OCI-LY1 (cell line): ENCODE measurements around the gene PLAAT2.

Source experiments
- H2AFZ ChIP-seq: fragments of 200-600 bp; sonication (generic), shearing (Covaris generic); 2 replicates; pipeline ENCODE4 v1.6.0; 2014; ENCODE audit warnings: antibody characterized with exemption, mild to moderate bottlenecking, low read length
- H3F3A ChIP-seq: fragments of 200-600 bp; sonication (generic), shearing (Covaris generic); 2 replicates; pipeline ENCODE4 v1.6.0; 2014; ENCODE audit warnings: mild to moderate bottlenecking, antibody characterized with exemption, low read length, moderate library complexity; ENCODE audit not compliant: insufficient read depth
- H3K27ac ChIP-seq: fragments of 200-600 bp; sonication (generic); 2 replicates; pipeline ENCODE4 v1.5.1; 2014; ENCODE audit warnings: low read length, mixed run types, mild to moderate bottlenecking, low read depth; ENCODE audit not compliant: poor library complexity, severe bottlenecking
- H3K27me3 ChIP-seq: fragments of 200-600 bp; sonication (generic); 2 replicates; pipeline ENCODE4 v1.6.0; 2014; ENCODE audit warnings: antibody characterized with exemption, mild to moderate bottlenecking, low read length, moderate library complexity; ENCODE audit not compliant: insufficient read depth
- H3K36me3 ChIP-seq: fragments of 200-600 bp; sonication (generic); 2 replicates; pipeline ENCODE4 v1.6.1; 2014; ENCODE audit warnings: mild to moderate bottlenecking, antibody characterized with exemption, low read length, moderate library complexity, mixed read lengths; ENCODE audit not compliant: insufficient read depth
- H3K4me1 ChIP-seq: fragments of 200-600 bp; sonication (generic); 2 replicates; pipeline ENCODE4 v1.5.1; 2014; ENCODE audit warnings: mild to moderate bottlenecking, low read length, moderate library complexity; ENCODE audit not compliant: insufficient read depth, severe bottlenecking
- H3K4me2 ChIP-seq: fragments of 200-600 bp; sonication (generic), shearing (Covaris generic); 2 replicates; pipeline ENCODE4 v1.6.1; 2014; ENCODE audit warnings: low read length
- H3K4me3 ChIP-seq: fragments of 200-600 bp; sonication (generic); 2 replicates; pipeline ENCODE4 v1.5.1; 2014; ENCODE audit warnings: low read length, low read depth, mild to moderate bottlenecking, mixed read lengths; ENCODE audit not compliant: poor library complexity, severe bottlenecking
- H3K79me2 ChIP-seq: fragments of 200-600 bp; shearing (Covaris generic); 2 replicates; pipeline ENCODE4 v1.6.1; 2016; ENCODE audit warnings: mixed run types, low read length, mixed read lengths; ENCODE audit not compliant: insufficient read depth
- H3K9ac ChIP-seq: fragments of 200-600 bp; sonication (generic), shearing (Covaris generic); 2 replicates; pipeline ENCODE4 v1.6.1; 2014; ENCODE audit warnings: mild to moderate bottlenecking, low read length, mixed read lengths
- H3K9me2 ChIP-seq: fragments of 200-600 bp; sonication (generic), shearing (Covaris generic); 2 replicates; pipeline ENCODE4 v1.6.1; 2014; ENCODE audit warnings: low read depth, mild to moderate bottlenecking, low read length, mixed read lengths
- H3K9me3 ChIP-seq: fragments of 200-600 bp; shearing (Covaris generic); 2 replicates; pipeline ENCODE4 v1.6.1; 2014; ENCODE audit warnings: low read length, mixed read lengths
- H4K20me1 ChIP-seq: fragments of 200-600 bp; sonication (generic), shearing (Covaris generic); 2 replicates; pipeline ENCODE4 v1.6.0; 2016; ENCODE audit warnings: mild to moderate bottlenecking, low read length; ENCODE audit not compliant: insufficient read depth
- EZH2 ChIP-seq: fragments of 200-600 bp; sonication (generic), shearing (Covaris generic); IDR thresholded peaks from 2 replicates; pipeline ENCODE4 v1.8.0; 2017; ENCODE audit warnings: borderline replicate concordance, mixed run types, mild to moderate bottlenecking, antibody characterized with exemption, low read length, moderate library complexity, mixed read lengths
- TF ChIP-seq, protein P1 (sequence below): fragments of 200-600 bp; sonication (generic), shearing (Covaris generic); IDR thresholded peaks from 2 replicates; pipeline ENCODE4 v1.5.1; 2017; ENCODE audit warnings: mild to moderate bottlenecking, antibody characterized with exemption, low read length, moderate library complexity, mixed read lengths

Gene PLAAT2

DNA sequence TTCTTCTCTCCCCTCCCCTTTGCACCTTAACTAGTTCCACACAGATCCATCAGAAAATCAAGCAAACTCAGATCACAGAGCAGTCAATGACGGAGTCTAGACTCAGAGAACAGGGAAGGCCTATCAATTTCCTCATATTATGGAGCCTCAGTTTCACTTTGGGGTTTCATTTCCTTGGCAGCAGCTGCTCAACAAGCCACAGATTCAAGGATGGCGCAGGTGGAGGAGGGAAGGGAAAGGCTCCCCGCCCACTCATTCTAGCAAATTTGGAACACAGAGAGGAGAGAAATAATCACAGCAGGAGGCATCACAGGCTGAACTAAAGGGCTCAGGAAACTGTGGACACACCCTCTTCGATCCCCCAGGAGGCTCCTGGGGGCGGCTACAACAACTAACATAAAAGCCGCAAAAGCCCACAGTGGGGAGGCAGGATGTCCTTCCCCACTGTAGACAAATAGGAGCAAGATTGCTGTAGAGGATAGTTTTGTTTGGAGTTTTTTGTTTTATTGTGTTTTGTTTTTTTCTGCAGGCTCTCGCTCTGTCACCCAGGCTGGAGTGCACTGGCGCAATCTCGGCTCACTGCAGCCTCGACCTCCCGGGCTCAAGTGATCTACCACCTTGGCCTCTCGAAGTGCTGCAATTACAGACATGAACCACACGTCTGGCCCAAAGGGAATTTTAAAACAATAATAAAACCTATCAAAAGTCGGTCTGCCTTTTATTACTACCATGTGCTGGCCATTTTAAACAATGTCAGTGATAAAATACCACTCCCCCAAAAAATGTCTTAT is 47.6 kb upstream of the PLAAT2 start:
- H4K20me1 ChIP-seq: no peaks in the 10 kb centered on the region
- H3K79me2 ChIP-seq: no peaks in the 10 kb centered on the region
- H3K4me1 ChIP-seq: peaks cover 13% of the 10 kb centered on the region
- H3K9me2 ChIP-seq: no peaks in the 10 kb centered on the region
- no peak overlapping the region for H2AFZ ChIP-seq
- no peak for TF ChIP-seq EZH2
- TF ChIP-seq, protein P1, sequence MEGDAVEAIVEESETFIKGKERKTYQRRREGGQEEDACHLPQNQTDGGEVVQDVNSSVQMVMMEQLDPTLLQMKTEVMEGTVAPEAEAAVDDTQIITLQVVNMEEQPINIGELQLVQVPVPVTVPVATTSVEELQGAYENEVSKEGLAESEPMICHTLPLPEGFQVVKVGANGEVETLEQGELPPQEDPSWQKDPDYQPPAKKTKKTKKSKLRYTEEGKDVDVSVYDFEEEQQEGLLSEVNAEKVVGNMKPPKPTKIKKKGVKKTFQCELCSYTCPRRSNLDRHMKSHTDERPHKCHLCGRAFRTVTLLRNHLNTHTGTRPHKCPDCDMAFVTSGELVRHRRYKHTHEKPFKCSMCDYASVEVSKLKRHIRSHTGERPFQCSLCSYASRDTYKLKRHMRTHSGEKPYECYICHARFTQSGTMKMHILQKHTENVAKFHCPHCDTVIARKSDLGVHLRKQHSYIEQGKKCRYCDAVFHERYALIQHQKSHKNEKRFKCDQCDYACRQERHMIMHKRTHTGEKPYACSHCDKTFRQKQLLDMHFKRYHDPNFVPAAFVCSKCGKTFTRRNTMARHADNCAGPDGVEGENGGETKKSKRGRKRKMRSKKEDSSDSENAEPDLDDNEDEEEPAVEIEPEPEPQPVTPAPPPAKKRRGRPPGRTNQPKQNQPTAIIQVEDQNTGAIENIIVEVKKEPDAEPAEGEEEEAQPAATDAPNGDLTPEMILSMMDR: no peak
- H3K27ac ChIP-seq: no peak overlapping the region
- H3K4me2 ChIP-seq: no peak overlapping the region
- no peaks in the 10 kb centered on the region for H3K9me3 ChIP-seq
- no peaks in the 10 kb centered on the region for H3K27me3 ChIP-seq
- H3K9ac ChIP-seq: no peak overlapping the region
- H3F3A ChIP-seq: no peaks in the 10 kb centered on the region
- H3K36me3 ChIP-seq: no peaks in the 10 kb centered on the region
- no peak overlapping the region for H3K4me3 ChIP-seq

DNA sequence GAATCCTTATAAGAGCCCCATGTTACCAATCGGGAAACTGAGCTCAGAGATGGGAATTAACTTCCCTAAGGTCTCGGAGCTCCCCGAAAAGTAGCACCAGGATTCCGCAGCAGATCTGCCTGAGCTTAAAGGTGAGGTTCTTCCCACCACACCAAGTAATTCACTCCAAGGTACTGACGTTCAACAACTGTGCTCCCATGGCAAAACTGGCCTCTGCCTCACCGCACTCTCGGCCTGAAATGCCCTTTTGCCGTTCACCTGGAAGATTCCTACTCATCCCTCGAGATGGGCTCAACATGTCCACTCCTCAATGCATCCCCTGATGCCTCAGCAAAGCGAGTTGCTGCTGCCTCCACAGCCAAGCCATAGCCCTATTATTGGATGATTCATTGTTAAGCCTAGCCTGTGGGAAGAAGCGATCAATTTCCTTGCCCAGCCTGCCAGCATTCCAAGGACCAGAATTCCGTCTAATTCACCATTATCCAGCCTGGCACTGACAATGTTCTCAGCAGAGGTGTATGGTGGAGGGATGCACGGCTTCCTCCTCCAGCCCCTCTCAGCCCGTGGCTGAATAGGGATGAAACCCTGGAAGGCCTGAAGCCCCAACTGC is 46.9 kb upstream of the PLAAT2 start:
- Histone ChIP-seq H3K9me2 (no peaks in the 10 kb centered on the region), H3K9ac (no peak overlapping the region), H3K4me2 (no peak overlapping the region), H3F3A (no peaks in the 10 kb centered on the region), H3K27me3 (no peaks in the 10 kb centered on the region), H3K4me1 (peaks cover 13% of the 10 kb centered on the region), H3K36me3 (no peaks in the 10 kb centered on the region), H3K4me3 (no peak overlapping the region), H2AFZ (no peak overlapping the region), H4K20me1 (no peaks in the 10 kb centered on the region), H3K79me2 (no peaks in the 10 kb centered on the region), H3K9me3 (no peaks in the 10 kb centered on the region), H3K27ac (no peak overlapping the region)
- TF ChIP-seq, protein P1: no peak

DNA sequence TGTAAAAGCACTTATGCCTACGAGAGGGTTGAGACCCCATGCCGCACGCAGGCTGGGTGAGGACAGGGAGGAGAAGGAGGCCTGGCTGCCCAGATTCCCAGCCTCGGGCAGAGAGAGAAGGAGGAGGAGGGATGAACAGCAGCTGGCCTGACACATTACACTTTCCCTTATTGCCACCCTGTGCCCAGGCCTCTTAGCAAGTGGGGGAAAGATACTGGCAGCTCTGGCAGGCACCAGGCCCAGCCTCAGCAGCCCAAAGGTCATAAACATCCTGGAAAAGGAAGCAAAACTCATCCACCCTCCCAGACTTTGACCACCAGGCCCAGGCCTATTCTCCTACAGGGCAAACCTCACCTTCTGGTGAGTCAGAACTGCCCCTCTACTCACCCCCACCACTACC is 46.4 kb upstream of the PLAAT2 start:
- Histone ChIP-seq H3K9ac (no peak overlapping the region), H3K4me1 (peaks cover 11% of the 10 kb centered on the region), H3K4me2 (no peak overlapping the region), H3K79me2 (no peaks in the 10 kb centered on the region), H3K27me3 (no peaks in the 10 kb centered on the region), H3K4me3 (no peak overlapping the region), H2AFZ (no peak overlapping the region), H3K27ac (no peak overlapping the region), H3K9me3 (no peaks in the 10 kb centered on the region), H3K9me2 (no peaks in the 10 kb centered on the region), H3K36me3 (no peaks in the 10 kb centered on the region), H4K20me1 (no peaks in the 10 kb centered on the region), H3F3A (no peaks in the 10 kb centered on the region)
- TF ChIP-seq EZH2: no peak
- TF ChIP-seq, protein P1: no peak
